Ascending aorta (tissue), 2 donors: ENCODE measurements around the gene CELF4. TPM values are rescaled to one million over a fixed set of nuclear protein-coding genes. Genes with fewer than 3 reads are reported as not detected.

Experiments used
- DNase-seq, 2 donors: peaks; one replicate each; pipeline ENCODE4 v3.0.0-alpha.2; 2019; ENCODE audit warnings: low spot score in 2 of 2
- H3K27ac ChIP-seq, 2 donors: fragments of 200-600 bp; sonication (generic); one replicate each; pipeline ENCODE4 v1.5.1; 2016 to 2017; ENCODE audit warnings: mild to moderate bottlenecking in 1 of 2
- H3K27me3 ChIP-seq: fragments of 200-600 bp; sonication (generic); one replicate; pipeline ENCODE4 v1.5.1; 2017
- H3K36me3 ChIP-seq, 2 donors: fragments of 200-600 bp; sonication (generic); one replicate each; pipeline ENCODE4 v1.5.1; 2016
- H3K4me1 ChIP-seq, 2 donors: fragments of 200-600 bp; sonication (generic); one replicate each; pipeline ENCODE4 v1.5.1; 2016 to 2017; ENCODE audit warnings: mild to moderate bottlenecking in 1 of 2
- H3K4me3 ChIP-seq, 2 donors: fragments of 200-600 bp; sonication (generic); one replicate each; pipeline ENCODE4 v1.5.1; 2016 to 2017; ENCODE audit warnings: mild to moderate bottlenecking in 1 of 2
- H3K9me3 ChIP-seq, 2 donors: fragments of 200-600 bp; sonication (generic); one replicate each; pipeline ENCODE4 v1.5.1; 2016
- intact Hi-C: fragments of 100-400 bp; cut with DNase I; formaldehyde crosslinking; loops from one replicate; pipeline ENCODE4 v1.15.1; 2023
- total RNA-seq: library from RNA; depleted of rRNA; stranded (reverse); fragments of >200 nt; gene quantifications from one replicate; pipeline ENCODE4 v1.1.0, GENCODE V29; 2016
- TF ChIP-seq, protein P1 (sequence below), 3 experiments: fragments of 200-600 bp in 2 of 3; fragments of 450-650 bp in 1 of 3; sonication (generic) in 2 of 3; IDR thresholded peaks; one replicate each; pipeline ENCODE4 v1.5.1; 2016 to 2019; ENCODE audit warnings: antibody characterized with exemption in 3 of 3, mild to moderate bottlenecking in 1 of 3, moderate library complexity in 1 of 3

The CELF4 gene
- total RNA-seq, 1 donor from 2014 or later = not detected

DNA sequence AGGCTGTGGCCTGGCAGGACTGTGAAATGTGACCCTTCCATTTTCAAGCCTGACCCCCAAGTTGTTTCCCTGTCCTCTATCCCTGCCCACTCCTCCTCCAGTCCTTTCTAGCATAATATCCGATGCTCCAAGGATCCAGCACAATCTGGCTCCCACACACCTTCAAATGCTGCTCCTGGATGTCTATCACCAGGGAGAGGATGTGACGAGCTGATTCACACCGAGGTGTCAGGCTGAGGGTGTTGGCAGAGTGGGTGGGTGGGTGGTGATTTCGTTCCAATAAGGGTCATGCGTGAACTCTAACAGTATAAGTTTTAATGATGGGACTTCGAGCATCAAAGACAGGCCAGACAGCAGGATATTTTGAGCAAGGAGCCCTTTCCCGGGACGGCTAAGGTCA is 107.8 kb downstream of the CELF4 start:
- no peak for DNase-seq
- Histone ChIP-seq H3K4me1 (no peaks in the 10 kb centered on the region), H3K36me3 (no peaks in the 10 kb centered on the region), H3K9me3 (no peaks in the 10 kb centered on the region), H3K27ac (no peak overlapping the region), H3K4me3 (no peak overlapping the region), H3K27me3 (no peaks in the 10 kb centered on the region)
- TF ChIP-seq, protein P1, sequence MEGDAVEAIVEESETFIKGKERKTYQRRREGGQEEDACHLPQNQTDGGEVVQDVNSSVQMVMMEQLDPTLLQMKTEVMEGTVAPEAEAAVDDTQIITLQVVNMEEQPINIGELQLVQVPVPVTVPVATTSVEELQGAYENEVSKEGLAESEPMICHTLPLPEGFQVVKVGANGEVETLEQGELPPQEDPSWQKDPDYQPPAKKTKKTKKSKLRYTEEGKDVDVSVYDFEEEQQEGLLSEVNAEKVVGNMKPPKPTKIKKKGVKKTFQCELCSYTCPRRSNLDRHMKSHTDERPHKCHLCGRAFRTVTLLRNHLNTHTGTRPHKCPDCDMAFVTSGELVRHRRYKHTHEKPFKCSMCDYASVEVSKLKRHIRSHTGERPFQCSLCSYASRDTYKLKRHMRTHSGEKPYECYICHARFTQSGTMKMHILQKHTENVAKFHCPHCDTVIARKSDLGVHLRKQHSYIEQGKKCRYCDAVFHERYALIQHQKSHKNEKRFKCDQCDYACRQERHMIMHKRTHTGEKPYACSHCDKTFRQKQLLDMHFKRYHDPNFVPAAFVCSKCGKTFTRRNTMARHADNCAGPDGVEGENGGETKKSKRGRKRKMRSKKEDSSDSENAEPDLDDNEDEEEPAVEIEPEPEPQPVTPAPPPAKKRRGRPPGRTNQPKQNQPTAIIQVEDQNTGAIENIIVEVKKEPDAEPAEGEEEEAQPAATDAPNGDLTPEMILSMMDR (IDR thresholded peaks at IDR 0.05) = no peak
- intact Hi-C loops = no loop called here

DNA sequence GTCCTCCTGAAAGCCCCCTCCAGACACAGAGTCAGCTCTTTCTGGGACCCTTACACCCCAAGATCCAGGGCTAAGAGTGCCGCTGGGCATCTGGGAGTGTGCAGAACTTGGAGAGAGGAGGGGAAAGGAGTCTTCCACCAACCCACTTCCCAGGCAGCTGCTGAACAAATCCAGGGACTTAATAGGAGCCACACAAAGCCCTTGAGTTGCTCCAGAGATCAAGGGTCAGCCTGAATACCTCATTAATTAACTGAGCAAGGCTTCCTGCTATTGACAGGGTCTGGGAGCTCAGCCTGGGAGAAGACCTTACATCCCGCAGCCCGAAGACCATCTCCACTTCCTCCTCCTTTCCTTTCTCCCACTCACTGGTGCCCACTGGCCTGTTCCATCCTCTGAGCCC is 108.3 kb downstream of the CELF4 start:
- no peaks in the 10 kb centered on the region for H3K36me3 ChIP-seq
- H3K9me3 ChIP-seq = no peaks in the 10 kb centered on the region
- no peaks in the 10 kb centered on the region for H3K4me1 ChIP-seq
- no peak overlapping the region for H3K27ac ChIP-seq
- intact Hi-C loops = no loop called here
- TF ChIP-seq, protein P1 (IDR thresholded peaks at IDR 0.05) = no peak
- no peak overlapping the region for H3K4me3 ChIP-seq
- H3K27me3 ChIP-seq = no peaks in the 10 kb centered on the region
- no peak for DNase-seq

DNA sequence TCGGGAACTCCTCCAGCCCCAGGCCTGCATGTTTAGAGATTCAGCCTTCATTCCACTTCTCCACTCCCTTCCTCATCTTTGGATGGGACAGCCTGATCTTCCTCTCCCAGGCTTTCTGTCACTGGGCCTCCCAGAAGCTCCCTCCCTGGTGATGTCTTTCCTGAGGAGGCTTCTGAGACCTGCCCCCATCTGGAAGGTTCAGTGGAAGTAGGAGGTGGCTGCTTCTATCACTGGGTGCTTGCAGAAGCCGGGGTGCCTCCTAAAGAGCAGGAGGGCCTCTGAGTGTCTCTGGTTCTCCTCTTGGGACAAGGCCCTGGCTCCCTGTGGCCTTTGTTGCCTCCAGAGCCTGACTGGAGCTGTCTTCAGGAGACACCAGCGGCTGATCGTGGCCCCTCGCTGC is 108.7 kb downstream of the CELF4 start:
- no peak for DNase-seq
- H3K4me1 ChIP-seq = no peaks in the 10 kb centered on the region
- TF ChIP-seq, protein P1 (IDR thresholded peaks at IDR 0.05) = no peak
- no peak overlapping the region for H3K27ac ChIP-seq
- no peaks in the 10 kb centered on the region for H3K9me3 ChIP-seq
- no peak overlapping the region for H3K4me3 ChIP-seq
- intact Hi-C loops = no loop called here
- no peaks in the 10 kb centered on the region for H3K36me3 ChIP-seq
- no peaks in the 10 kb centered on the region for H3K27me3 ChIP-seq

DNA sequence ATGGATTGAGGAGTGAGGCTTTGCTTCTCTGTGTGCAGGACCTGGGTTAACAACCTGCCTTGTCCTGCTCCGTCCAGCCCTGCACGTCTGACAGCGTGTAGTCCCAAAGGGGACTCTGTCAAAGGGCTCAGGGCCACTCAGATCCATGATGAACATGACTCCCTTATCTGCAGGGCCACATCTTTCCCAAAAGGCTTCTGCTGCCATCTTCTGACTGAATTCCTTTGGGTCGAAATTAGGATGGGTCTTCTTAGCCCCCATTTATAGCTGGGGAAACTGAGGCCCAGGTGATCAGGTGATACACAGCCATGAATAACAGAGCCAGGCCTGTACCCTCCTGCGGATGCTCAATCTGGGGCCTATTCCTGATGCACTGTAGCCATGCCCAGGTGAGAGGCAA is 109.2 kb downstream of the CELF4 start:
- no peaks in the 10 kb centered on the region for H3K36me3 ChIP-seq
- H3K27me3 ChIP-seq = no peaks in the 10 kb centered on the region
- intact Hi-C loops = no loop called here
- TF ChIP-seq, protein P1 (IDR thresholded peaks at IDR 0.05) = no peak
- H3K27ac ChIP-seq = no peak overlapping the region
- no peak for DNase-seq
- H3K4me3 ChIP-seq = no peak overlapping the region
- no peaks in the 10 kb centered on the region for H3K4me1 ChIP-seq
- H3K9me3 ChIP-seq = no peaks in the 10 kb centered on the region

DNA sequence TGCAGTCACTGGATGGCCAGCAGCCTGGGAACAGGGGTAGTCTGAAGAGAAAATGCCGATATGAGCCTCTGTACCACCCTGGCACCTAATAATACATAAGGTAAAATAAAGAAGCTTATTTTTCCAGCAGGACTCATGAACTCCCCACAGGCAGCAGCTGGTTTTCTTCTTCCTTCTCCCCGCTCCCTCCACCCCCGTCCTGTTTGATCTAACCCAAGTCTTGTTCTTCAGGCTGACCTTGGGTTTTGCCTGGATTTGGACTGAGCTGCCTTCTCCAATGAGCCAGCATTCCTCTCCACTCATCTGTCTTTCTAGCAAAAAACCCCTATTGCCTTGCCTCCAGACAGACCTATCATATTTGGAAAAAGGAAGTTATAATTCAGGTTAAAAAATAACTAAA is 111.8 kb downstream of the CELF4 start:
- DNase-seq = no peak
- intact Hi-C loops = no loop called here
- H3K27ac ChIP-seq = no peak overlapping the region
- H3K4me3 ChIP-seq = no peak overlapping the region
- H3K27me3 ChIP-seq = no peaks in the 10 kb centered on the region
- no peaks in the 10 kb centered on the region for H3K9me3 ChIP-seq
- H3K4me1 ChIP-seq = no peaks in the 10 kb centered on the region
- TF ChIP-seq, protein P1 (IDR thresholded peaks at IDR 0.05) = no peak
- no peaks in the 10 kb centered on the region for H3K36me3 ChIP-seq

DNA sequence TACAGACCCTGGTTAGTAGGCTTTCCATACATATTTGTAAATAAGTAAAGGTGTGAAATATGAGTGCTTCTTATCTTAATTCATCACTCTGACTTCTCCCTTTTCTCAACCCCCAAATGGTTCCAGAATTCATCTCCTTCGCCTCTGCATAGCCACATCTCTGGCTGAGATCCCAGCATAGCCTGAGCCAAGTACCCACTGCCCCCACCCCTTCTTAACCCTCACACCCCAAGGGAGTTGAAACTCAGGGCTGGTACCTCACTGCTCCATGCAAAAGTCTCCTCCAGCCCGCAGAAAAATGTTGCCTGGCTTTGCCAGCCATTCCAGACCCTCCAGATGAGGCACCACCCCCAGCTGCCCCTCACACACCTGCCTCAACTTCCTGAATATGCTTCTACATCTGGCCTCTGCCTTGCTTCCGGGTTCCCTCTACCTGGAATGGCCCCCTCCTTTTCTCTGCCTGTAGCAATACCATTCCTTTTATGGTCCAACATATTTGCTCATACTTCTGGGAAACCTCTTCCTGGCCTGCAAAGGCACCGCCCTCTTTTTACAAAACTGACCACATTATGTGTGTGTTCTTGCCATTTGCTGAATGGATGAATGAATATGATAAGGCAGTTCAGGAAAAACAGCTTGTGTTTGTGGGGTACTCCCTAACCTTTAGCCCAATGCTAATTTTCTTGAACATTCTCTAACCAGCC is 112.8 kb downstream of the CELF4 start:
- Histone ChIP-seq H3K4me3 (no peak overlapping the region), H3K27me3 (no peaks in the 10 kb centered on the region), H3K27ac (no peak overlapping the region), H3K4me1 (no peaks in the 10 kb centered on the region), H3K36me3 (no peaks in the 10 kb centered on the region), H3K9me3 (no peaks in the 10 kb centered on the region)
- intact Hi-C loops = no loop called here
- TF ChIP-seq, protein P1 (IDR thresholded peaks at IDR 0.05) = no peak
- DNase-seq = no peak
